ENCODE data around the gene DEK. TPM values are rescaled to one million over a fixed set of nuclear protein-coding genes. Genes with fewer than 3 reads are reported as not detected.
A peak's percentile ranks its signal among the peaks of the same experiment; 100 is the strongest.

Gene DEK
- polyA plus RNA-seq, 1 of the 3 experiments (the other 2 are of a cell fraction), result 34.2 TPM

DNA sequence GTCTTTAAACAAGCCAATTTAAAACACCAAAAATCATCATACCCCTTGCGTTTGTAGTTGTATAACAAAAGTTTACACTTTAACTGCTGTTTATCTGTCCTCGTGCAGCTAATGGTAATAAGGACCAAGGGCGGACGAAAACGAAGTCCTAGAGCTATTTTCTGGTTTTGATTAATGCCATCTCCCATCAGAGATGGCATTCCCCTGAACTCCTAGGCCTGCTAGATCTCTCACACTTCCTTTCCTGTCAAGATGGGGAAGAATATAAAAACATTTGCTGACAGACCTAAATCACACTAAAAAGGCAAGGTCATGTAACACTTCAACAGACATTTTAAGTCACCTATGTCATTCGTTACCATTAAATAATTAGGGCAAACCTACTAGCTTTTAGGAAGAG lies 9.5 kb downstream of the DEK start:
- peaks cover 23% of the 10 kb centered on the region for H4K20me1 ChIP-seq (ENCODE audit: insufficient read depth)
- ChIA-PET CTCF (no interaction called here), POLR2A (no interaction called here)
- WGBS (ENCODE audit: low lambda C conversion rate), result 82% methylated on average over 6 of the region's 6 CpGs
- H3K4me3 ChIP-seq (ENCODE audit: low read depth in 2 of 2, low read length in 1 of 2), result no peak overlapping the region
- H3K36me3 ChIP-seq (replicated peaks in 1 of 2; ENCODE audit: control insufficient read depth in 1 of 2, insufficient read depth in 2 of 2, low read length in 1 of 2), result peaks cover 58 to 68% of the 10 kb centered on the region in 2 experiments
- peaks cover 2 to 5% of the 10 kb centered on the region in 2 experiments; a peak in 3 of 4 replicates for H3K4me1 ChIP-seq (ENCODE audit: control insufficient read depth in 1 of 2, insufficient read depth in 2 of 2, low read depth in 1 of 2, low read length in 1 of 2)
- TF ChIP-seq TCF12 (IDR thresholded peaks at IDR 0.05), result peak; percentile 53
- no peak for TF ChIP-seq EZH2phosphoT487 (IDR thresholded peaks at IDR 0.05; ENCODE audit: borderline replicate concordance, low read depth)
- no peak for TF ChIP-seq POLR2AphosphoS5 (IDR thresholded peaks at IDR 0.05; ENCODE audit: low read depth, low read length)
- TF ChIP-seq FOXM1 (IDR thresholded peaks at IDR 0.05; ENCODE audit: low read depth), result no peak
- TF ChIP-seq TAF1 (IDR thresholded peaks at IDR 0.05; ENCODE audit: borderline replicate concordance, low read depth, low read length), result no peak
- no peak for TF ChIP-seq MXI1 (IDR thresholded peaks at IDR 0.05; ENCODE audit: low read depth, low read length)
- TF ChIP-seq, protein P1, sequence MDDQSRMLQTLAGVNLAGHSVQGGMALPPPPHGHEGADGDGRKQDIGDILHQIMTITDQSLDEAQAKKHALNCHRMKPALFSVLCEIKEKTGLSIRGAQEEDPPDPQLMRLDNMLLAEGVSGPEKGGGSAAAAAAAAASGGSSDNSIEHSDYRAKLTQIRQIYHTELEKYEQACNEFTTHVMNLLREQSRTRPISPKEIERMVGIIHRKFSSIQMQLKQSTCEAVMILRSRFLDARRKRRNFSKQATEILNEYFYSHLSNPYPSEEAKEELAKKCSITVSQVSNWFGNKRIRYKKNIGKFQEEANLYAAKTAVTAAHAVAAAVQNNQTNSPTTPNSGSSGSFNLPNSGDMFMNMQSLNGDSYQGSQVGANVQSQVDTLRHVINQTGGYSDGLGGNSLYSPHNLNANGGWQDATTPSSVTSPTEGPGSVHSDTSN (IDR thresholded peaks at IDR 0.05), result peak; percentile 42; the same call in 1 of the 2 replicates
- TF ChIP-seq RCOR1 (IDR thresholded peaks at IDR 0.05; ENCODE audit: low read length), result peak; percentile 62; the same call in 1 of the 2 replicates
- no peak for TF ChIP-seq RAD21 (IDR thresholded peaks at IDR 0.05; ENCODE audit: low read length)
- TF ChIP-seq, protein P2, sequence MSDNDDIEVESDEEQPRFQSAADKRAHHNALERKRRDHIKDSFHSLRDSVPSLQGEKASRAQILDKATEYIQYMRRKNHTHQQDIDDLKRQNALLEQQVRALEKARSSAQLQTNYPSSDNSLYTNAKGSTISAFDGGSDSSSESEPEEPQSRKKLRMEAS (IDR thresholded peaks at IDR 0.05; ENCODE audit: low read depth), result no peak
- no peaks in the 10 kb centered on the region for H3K27me3 ChIP-seq (ENCODE audit: insufficient read depth)
- H3K9ac ChIP-seq, result no peak overlapping the region
- no peaks in the 10 kb centered on the region for H3K9me2 ChIP-seq
- no peak overlapping the region for H3K4me2 ChIP-seq
- peaks cover 100% of the 10 kb centered on the region for H3K79me2 ChIP-seq (ENCODE audit: insufficient read depth)
- peak; percentile 29 for DNase-seq
- H3K9me3 ChIP-seq, result no peaks in the 10 kb centered on the region
- H2AFZ ChIP-seq (ENCODE audit: low read depth), result no peak overlapping the region
- peak overlapping the region in 1 of 2 experiments; percentile 17; a peak in 2 of 4 replicates for H3K27ac ChIP-seq (ENCODE audit: low read depth in 2 of 2, low read length in 1 of 2)
- H3F3A ChIP-seq (replicated peaks; ENCODE audit: insufficient read depth), result peaks cover under 1% of the 10 kb centered on the region

DNA sequence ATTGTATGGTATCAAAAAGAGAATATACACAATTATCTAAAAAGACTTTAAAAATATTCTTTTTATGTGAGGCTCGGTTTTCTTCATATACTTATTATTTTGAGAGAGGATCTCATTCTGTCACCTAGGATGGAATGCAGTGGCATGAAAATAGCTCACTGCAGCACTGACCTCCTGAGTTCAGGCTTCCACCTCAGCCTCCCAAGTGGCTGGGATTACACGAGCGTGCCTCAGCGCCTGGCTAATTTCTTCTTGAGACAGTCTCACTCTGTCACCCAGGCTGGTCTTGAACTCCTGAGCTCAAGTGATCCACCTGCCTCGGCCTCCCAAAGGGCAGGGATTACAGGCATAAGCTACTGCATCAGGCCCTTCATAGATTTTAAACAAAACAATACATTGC lies 10.7 kb downstream of the DEK start:
- no peak for TF ChIP-seq NRF1 (IDR thresholded peaks at IDR 0.05; ENCODE audit: low read depth, low read length)
- CTCF ChIA-PET, result no interaction called here
- 99% methylated on average over 5 of the region's 5 CpGs for WGBS (ENCODE audit: low lambda C conversion rate)
- Histone ChIP-seq H3K4me2 (no peak overlapping the region), H3K79me2 (ENCODE audit: insufficient read depth) (peaks cover 100% of the 10 kb centered on the region), H4K20me1 (ENCODE audit: insufficient read depth) (peaks cover 13% of the 10 kb centered on the region; the same call in 1 of the 2 replicates), H3K27ac (ENCODE audit: low read depth in 2 of 2, low read length in 1 of 2) (no peak overlapping the region), H2AFZ (ENCODE audit: low read depth) (no peak overlapping the region), H3F3A (replicated peaks; ENCODE audit: insufficient read depth) (peaks cover 3% of the 10 kb centered on the region), H3K4me1 (ENCODE audit: control insufficient read depth in 1 of 2, insufficient read depth in 2 of 2, low read depth in 1 of 2, low read length in 1 of 2) (peaks cover 0 to 5% of the 10 kb centered on the region in 2 experiments; a peak in 2 of 4 replicates), H3K27me3 (ENCODE audit: insufficient read depth) (no peaks in the 10 kb centered on the region), H3K4me3 (ENCODE audit: low read depth in 2 of 2, low read length in 1 of 2) (no peak overlapping the region), H3K9me3 (no peaks in the 10 kb centered on the region), H3K9me2 (no peaks in the 10 kb centered on the region), H3K9ac (no peak overlapping the region), H3K36me3 (replicated peaks in 1 of 2; ENCODE audit: control insufficient read depth in 1 of 2, insufficient read depth in 2 of 2, low read length in 1 of 2) (peaks cover 69 to 80% of the 10 kb centered on the region in 2 experiments)
- DNase-seq, result no peak
- POLR2A ChIA-PET, result no interaction called here

GRCh38 chr6:18249271-18249670 lies 15.1 kb downstream of the DEK start:
- H3K9me2 ChIP-seq, result no peaks in the 10 kb centered on the region
- H3K4me3 ChIP-seq (ENCODE audit: low read depth in 2 of 2, low read length in 1 of 2), result no peak overlapping the region
- no peak overlapping the region for H3K27ac ChIP-seq (ENCODE audit: low read depth in 2 of 2, low read length in 1 of 2)
- WGBS (ENCODE audit: low lambda C conversion rate), result 96% methylated on average over 4 of the region's 4 CpGs
- ChIA-PET CTCF (interaction anchor here (0.7 kb wide), 1 partner anchor 114 kb away, joined by 3 read pairs; no protein-coding TSS in a partner anchor), POLR2A (no interaction called here)
- H3K9me3 ChIP-seq, result no peaks in the 10 kb centered on the region
- H3K4me1 ChIP-seq (ENCODE audit: control insufficient read depth in 1 of 2, insufficient read depth in 2 of 2, low read depth in 1 of 2, low read length in 1 of 2), result no peaks in the 10 kb centered on the region
- H3F3A ChIP-seq (replicated peaks; ENCODE audit: insufficient read depth), result peaks cover 12% of the 10 kb centered on the region
- DNase-seq, result no peak
- no peak overlapping the region for H3K4me2 ChIP-seq
- no peaks in the 10 kb centered on the region for H4K20me1 ChIP-seq (ENCODE audit: insufficient read depth)
- H3K79me2 ChIP-seq (ENCODE audit: insufficient read depth), result peaks cover 91% of the 10 kb centered on the region
- H3K9ac ChIP-seq, result no peak overlapping the region
- H2AFZ ChIP-seq (ENCODE audit: low read depth), result no peak overlapping the region
- no peaks in the 10 kb centered on the region for H3K27me3 ChIP-seq (ENCODE audit: insufficient read depth)
- TF ChIP-seq NRF1 (IDR thresholded peaks at IDR 0.05; ENCODE audit: low read depth, low read length), result no peak
- TF ChIP-seq MEF2A (IDR thresholded peaks at IDR 0.05; ENCODE audit: borderline replicate concordance, low read depth), result no peak
- no peak for TF ChIP-seq EZH2phosphoT487 (IDR thresholded peaks at IDR 0.05; ENCODE audit: borderline replicate concordance, low read depth)
- TF ChIP-seq, protein P1 (IDR thresholded peaks at IDR 0.05), result no peak
- TF ChIP-seq GATA2 (CRISPR knock-in tag; IDR thresholded peaks at IDR 0.05), result no peak
- no peak for TF ChIP-seq YY1 (IDR thresholded peaks at IDR 0.05; ENCODE audit: low read depth)
- no peak for TF ChIP-seq IRF3 (IDR thresholded peaks at IDR 0.05; ENCODE audit: low read depth, low read length)
- no peak for TF ChIP-seq RFX5 (IDR thresholded peaks at IDR 0.05; ENCODE audit: low read length)
- TF ChIP-seq, protein P3, sequence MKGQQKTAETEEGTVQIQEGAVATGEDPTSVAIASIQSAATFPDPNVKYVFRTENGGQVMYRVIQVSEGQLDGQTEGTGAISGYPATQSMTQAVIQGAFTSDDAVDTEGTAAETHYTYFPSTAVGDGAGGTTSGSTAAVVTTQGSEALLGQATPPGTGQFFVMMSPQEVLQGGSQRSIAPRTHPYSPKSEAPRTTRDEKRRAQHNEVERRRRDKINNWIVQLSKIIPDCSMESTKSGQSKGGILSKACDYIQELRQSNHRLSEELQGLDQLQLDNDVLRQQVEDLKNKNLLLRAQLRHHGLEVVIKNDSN (IDR thresholded peaks at IDR 0.05; ENCODE audit: borderline replicate concordance, low read depth), result no peak
- TF ChIP-seq EP300 (IDR thresholded peaks at IDR 0.05; ENCODE audit: borderline replicate concordance in 1 of 2, low read depth in 1 of 2, low read length in 1 of 2), result no peak
- no peak for TF ChIP-seq MXI1 (IDR thresholded peaks at IDR 0.05; ENCODE audit: low read depth, low read length)
- peaks cover 71 to 85% of the 10 kb centered on the region in 2 experiments for H3K36me3 ChIP-seq (replicated peaks in 1 of 2; ENCODE audit: control insufficient read depth in 1 of 2, insufficient read depth in 2 of 2, low read length in 1 of 2)

Measured in SK-N-SH (cell line).